CD4-positive, alpha-beta memory T cell (primary cell): ENCODE data around the gene FNBP1. TPM values are rescaled to one million over a fixed set of nuclear protein-coding genes. Genes with fewer than 3 reads are reported as not detected.
A peak's percentile ranks its signal among the peaks of the same experiment; 100 is the strongest.
"Not testable (repeated sequence)": the region's sequence is repeated elsewhere in the genome, so short reads cannot be mapped to it uniquely, and the experiment has no call there.

ENCODE experiments used
- CTCF ChIA-PET: fragments of 350-600 bp; sonication (Branson Sonifier 250); formaldehyde crosslinking; loops from one replicate; lab custom pipeline; 2021; ENCODE audit warnings: inconsistent platforms; ENCODE audit not compliant: partially characterized antibody; lab: Charles Lee
- POLR2A ChIA-PET: fragments of 350-600 bp; sonication (Branson Sonifier 250); formaldehyde crosslinking; loops from one replicate; lab custom pipeline; 2021; ENCODE audit not compliant: partially characterized antibody; lab: Charles Lee
- DNase-seq, 5 donors: peaks; one replicate each; pipeline versions ENCODE4 v3.0.0 to v3.0.0-alpha.2; 2020 to 2022; ENCODE audit warnings: mixed read lengths in 1 of 5
- H3K27ac ChIP-seq: one replicate; pipeline ENCODE4 v1.7.0; 2013; ENCODE audit warnings: low read depth, low read length
- H3K27me3 ChIP-seq: 2 replicates; pipeline ENCODE4 v1.7.0; 2013; ENCODE audit warnings: mild to moderate bottlenecking, low read length, moderate library complexity; ENCODE audit not compliant: insufficient read depth
- H3K36me3 ChIP-seq: 2 replicates; pipeline ENCODE4 v1.7.0; 2013; ENCODE audit warnings: mild to moderate bottlenecking, low read length, moderate library complexity; ENCODE audit not compliant: insufficient read depth
- H3K4me1 ChIP-seq: 2 replicates; pipeline ENCODE4 v1.7.0; 2013; ENCODE audit warnings: mild to moderate bottlenecking, low read length, moderate library complexity; ENCODE audit not compliant: insufficient read depth
- H3K4me3 ChIP-seq, 2 donors: one replicate each; pipeline ENCODE4 v1.7.0; 2013; ENCODE audit warnings: low read length in 2 of 2, mild to moderate bottlenecking in 1 of 2
- H3K9me3 ChIP-seq, 2 donors: one replicate each; pipeline ENCODE4 v1.7.0; 2013; ENCODE audit warnings: low read length in 2 of 2, control low read depth in 1 of 2; ENCODE audit not compliant: control insufficient read depth in 1 of 2
- H3K27ac Mint-ChIP-seq, 7 donors: one replicate each; pipeline ENCODE4 v1.8.0; 2020 to 2021; ENCODE audit warnings: mixed read lengths in 7 of 7, mild to moderate bottlenecking in 6 of 7, inconsistent platforms in 3 of 7, moderate library complexity in 3 of 7
- H3K27me3 Mint-ChIP-seq, 2 donors: one replicate each; pipeline ENCODE4 v1.8.0; 2020 to 2021; ENCODE audit warnings: mixed read lengths in 2 of 2
- H3K36me3 Mint-ChIP-seq, 2 donors: one replicate each; pipeline ENCODE4 v1.8.0; 2020 to 2021; ENCODE audit warnings: mixed read lengths in 2 of 2, inconsistent platforms in 1 of 2, mild to moderate bottlenecking in 1 of 2
- H3K4me1 Mint-ChIP-seq, 4 donors: one replicate each; pipeline ENCODE4 v1.8.0; 2020 to 2021; ENCODE audit warnings: mixed read lengths in 4 of 4, mild to moderate bottlenecking in 1 of 4
- H3K4me3 Mint-ChIP-seq, 8 donors: one replicate each; pipeline ENCODE4 v1.8.0; 2020 to 2021; ENCODE audit warnings: mixed read lengths in 8 of 8, mild to moderate bottlenecking in 7 of 8, moderate library complexity in 6 of 8, inconsistent platforms in 3 of 8
- H3K9me3 Mint-ChIP-seq, 8 donors: one replicate each; pipeline ENCODE4 v1.8.0; 2020 to 2021; ENCODE audit warnings: mixed read lengths in 8 of 8, mild to moderate bottlenecking in 5 of 8, inconsistent platforms in 3 of 8, moderate library complexity in 1 of 8
- intact Hi-C: fragments of 100-400 bp; cut with micrococcal nuclease; formaldehyde crosslinking; loops from one replicate; pipeline ENCODE4 v1.15.1; 2023
- polyA plus RNA-seq, 2 donors: library from polyadenylated mRNA; unstranded; fragments of 300-500 nt; fragmentation: Illumina TruSeq; gene quantifications; one replicate each; pipeline ENCODE4 v1.2.3, GENCODE V29; 2021
- total RNA-seq, 2 experiments: library from RNA; stranded (reverse); gene quantifications; one replicate each; pipeline ENCODE4 v1.2.3, GENCODE V29; 2021

FNBP1 gene
- total and polyA plus RNA-seq, 4 experiments from 2014 or later = 143 to 202 (median 181) TPM

DNA sequence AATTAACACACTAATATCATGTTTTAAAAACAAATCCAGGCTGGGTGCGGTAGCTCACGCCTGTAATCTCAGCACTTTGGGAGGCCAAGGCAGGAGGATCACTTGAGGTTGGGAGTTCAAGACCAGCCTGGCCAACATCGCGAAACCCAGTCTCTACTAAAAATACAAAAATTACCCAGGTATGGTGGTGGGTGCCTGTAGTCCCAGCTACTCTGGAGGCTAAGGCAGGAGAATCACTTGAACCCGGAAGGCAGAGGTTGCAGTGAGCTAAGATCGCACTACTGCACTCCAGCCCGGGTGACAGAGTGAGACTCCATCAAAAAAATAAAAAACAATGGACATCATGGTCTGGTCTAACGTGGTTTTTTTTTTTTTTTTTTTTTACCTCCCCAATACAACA lies 25.5 kb downstream of the FNBP1 start:
- H3K4me1 Mint-ChIP-seq = peaks cover 45 to 81% (median 55%) of the 10 kb centered on the region in 4 donors
- ChIA-PET POLR2A (interaction anchor here (0.6 to 2.0 kb wide), 6 partner anchors 9 to 150 kb away, joined by 3 to 5 read pairs (median 4); no protein-coding TSS in a partner anchor), CTCF (interaction anchor here (1.1 kb wide), 2 partner anchors 9 to 13 kb away, joined by 3 to 5 read pairs; no protein-coding TSS in a partner anchor)
- peak overlapping the region in 1 of 8 donors; percentile 52 for H3K4me3 Mint-ChIP-seq
- DNase-seq, intact Hi-C loops, H3K27me3 Mint-ChIP-seq, H3K9me3 Mint-ChIP-seq, H3K27me3 ChIP-seq, H3K36me3 ChIP-seq, H3K27ac ChIP-seq, H3K9me3 ChIP-seq, H3K4me3 ChIP-seq: not testable (repeated sequence)
- peak overlapping the region in 5 of 7 donors; percentile 54 to 91 (median 81) for H3K27ac Mint-ChIP-seq
- H3K36me3 Mint-ChIP-seq = peaks cover 24 to 48% of the 10 kb centered on the region in 2 donors
- peaks cover 82% of the 10 kb centered on the region for H3K4me1 ChIP-seq

DNA sequence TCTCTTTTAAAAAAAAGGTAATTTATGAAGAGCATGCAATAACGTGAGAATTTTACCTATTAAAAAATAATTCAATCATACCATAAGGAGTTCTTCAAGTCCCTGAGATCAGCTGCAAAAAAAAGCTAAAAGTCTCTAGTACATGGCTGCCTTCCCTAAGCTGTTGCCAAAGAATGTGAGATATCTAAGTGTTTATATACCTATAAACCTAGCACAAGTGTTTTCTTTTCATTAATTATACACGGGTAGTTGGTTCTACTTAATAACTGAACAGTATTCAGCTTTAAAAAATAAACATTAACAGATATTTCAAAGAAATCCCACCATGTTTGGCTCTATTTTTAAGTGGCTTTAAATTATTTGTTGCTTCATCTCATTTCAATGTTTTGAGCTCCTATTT lies 25.9 kb downstream of the FNBP1 start:
- Histone ChIP-seq H3K27ac (no peak overlapping the region), H3K4me1 (peaks cover 82% of the 10 kb centered on the region), H3K36me3 (peaks cover 3% of the 10 kb centered on the region), H3K4me3 (no peak overlapping the region), H3K27me3 (no peaks in the 10 kb centered on the region), H3K9me3 (no peaks in the 10 kb centered on the region)
- DNase-seq = no peak
- Mint-ChIP-seq H3K9me3 (peaks cover 0 to 9% (median 2%) of the 10 kb centered on the region in 8 donors), H3K27ac (peak overlapping the region; percentile 79 to 92 (median 85)), H3K27me3 (no peaks in the 10 kb centered on the region), H3K36me3 (peaks cover 27 to 49% of the 10 kb centered on the region in 2 donors), H3K4me1 (peaks cover 44 to 81% (median 54%) of the 10 kb centered on the region in 4 donors), H3K4me3 (peak overlapping the region in 4 of 8 donors; percentile 20 to 57 (median 46))
- ChIA-PET POLR2A (interaction anchor here (1.0 to 2.0 kb wide), 5 partner anchors 8 to 27 kb away, joined by 3 to 5 read pairs (median 5); no protein-coding TSS in a partner anchor), CTCF (interaction anchor here (1.1 kb wide), 2 partner anchors 9 to 12 kb away, joined by 3 to 5 read pairs; no protein-coding TSS in a partner anchor)
- intact Hi-C loops = no loop called here

DNA sequence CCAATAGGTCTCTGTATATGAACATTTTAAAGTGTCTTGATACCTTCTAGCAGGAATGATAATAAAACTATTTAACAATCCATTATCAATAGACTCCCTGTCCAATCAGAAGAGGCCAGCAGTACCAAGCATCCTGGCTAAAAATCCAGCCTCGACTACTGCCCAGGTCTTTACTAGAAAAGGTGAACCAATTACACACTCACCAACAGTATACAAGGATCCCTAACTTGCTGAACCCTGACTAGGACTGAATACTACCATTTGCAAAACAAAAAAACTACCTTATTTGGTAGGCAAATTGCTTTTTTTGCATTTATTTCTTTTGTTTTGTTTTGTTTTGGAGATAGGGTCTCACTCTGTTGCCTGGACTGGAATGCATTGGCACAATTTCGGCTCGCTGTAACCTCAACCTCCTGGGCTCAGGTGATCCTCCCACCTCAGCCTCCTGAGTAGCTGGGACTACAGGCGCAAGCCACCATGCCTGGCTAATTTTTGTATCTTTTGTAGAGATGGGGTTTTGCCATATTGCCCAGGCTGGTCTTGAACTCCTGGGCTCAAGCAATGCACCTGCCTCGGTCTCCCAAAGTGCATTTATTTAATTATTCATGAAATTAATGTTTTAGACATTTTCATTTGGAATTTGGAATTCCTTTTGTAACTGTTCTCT lies 27.5 kb downstream of the FNBP1 start:
- Histone ChIP-seq H3K4me1 (peaks cover 80% of the 10 kb centered on the region), H3K27me3 (no peaks in the 10 kb centered on the region), H3K36me3 (peaks cover 3% of the 10 kb centered on the region), H3K27ac (peak overlapping the region; percentile 10), H3K9me3 (no peaks in the 10 kb centered on the region), H3K4me3 (no peak overlapping the region)
- peaks cover 0 to 9% (median 3%) of the 10 kb centered on the region in 8 donors for H3K9me3 Mint-ChIP-seq
- no peak for DNase-seq
- H3K4me3 Mint-ChIP-seq = no peak overlapping the region
- H3K36me3 Mint-ChIP-seq = peaks cover 33 to 47% of the 10 kb centered on the region in 2 donors
- POLR2A ChIA-PET = interaction anchor here (0.6 to 1.0 kb wide), 2 partner anchors 14 to 24 kb away, joined by 3 read pairs; no protein-coding TSS in a partner anchor
- intact Hi-C loops = no loop called here
- peak overlapping the region in 6 of 7 donors; percentile 31 to 98 (median 58) for H3K27ac Mint-ChIP-seq
- CTCF ChIA-PET = interaction anchor here (1.0 kb wide), 1 partner anchor 23 kb away, joined by 3 read pairs; no protein-coding TSS in a partner anchor
- H3K4me1 Mint-ChIP-seq = peaks cover 42 to 80% (median 54%) of the 10 kb centered on the region in 4 donors
- H3K27me3 Mint-ChIP-seq = no peaks in the 10 kb centered on the region

DNA sequence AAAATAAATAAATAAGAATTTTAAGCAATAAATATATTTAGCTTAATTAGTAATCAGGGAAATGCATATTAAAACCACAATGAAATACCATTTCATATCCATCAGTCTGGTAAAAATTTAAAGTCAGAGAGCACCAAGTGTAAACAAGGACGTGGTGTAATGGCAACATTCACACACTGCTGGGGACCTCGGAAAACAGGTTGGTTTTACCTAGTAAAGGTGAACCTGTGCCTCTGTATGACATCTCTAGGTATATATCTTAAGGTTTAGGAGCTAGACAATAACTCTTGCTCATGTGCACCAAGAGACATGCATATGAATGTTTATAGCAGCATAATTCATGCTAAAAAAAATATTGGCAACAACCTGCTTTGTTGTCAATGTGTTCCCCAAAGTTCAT lies 29.7 kb downstream of the FNBP1 start:
- intact Hi-C loops = no loop called here
- peak overlapping the region; percentile 31 to 98 (median 83) for H3K27ac Mint-ChIP-seq
- Histone ChIP-seq H3K36me3 (peaks cover 3% of the 10 kb centered on the region), H3K27ac (peak overlapping the region; percentile 88), H3K27me3 (no peaks in the 10 kb centered on the region), H3K9me3 (no peaks in the 10 kb centered on the region), H3K4me1 (peaks cover 85% of the 10 kb centered on the region), H3K4me3 (no peak overlapping the region)
- H3K4me1 Mint-ChIP-seq = peaks cover 46 to 83% (median 60%) of the 10 kb centered on the region in 4 donors
- CTCF ChIA-PET = no interaction called here
- POLR2A ChIA-PET = interaction anchor here (0.6 to 1.7 kb wide), 2 partner anchors 16 to 29 kb away, joined by 3 to 7 read pairs; partner anchors contain the start of gene FNBP1
- H3K27me3 Mint-ChIP-seq = no peaks in the 10 kb centered on the region
- DNase-seq = no peak
- peak overlapping the region in 2 of 8 donors; percentile 9 to 12 for H3K4me3 Mint-ChIP-seq
- peaks cover 0 to 9% (median 3%) of the 10 kb centered on the region in 8 donors for H3K9me3 Mint-ChIP-seq
- H3K36me3 Mint-ChIP-seq = peaks cover 27 to 48% of the 10 kb centered on the region in 2 donors

DNA sequence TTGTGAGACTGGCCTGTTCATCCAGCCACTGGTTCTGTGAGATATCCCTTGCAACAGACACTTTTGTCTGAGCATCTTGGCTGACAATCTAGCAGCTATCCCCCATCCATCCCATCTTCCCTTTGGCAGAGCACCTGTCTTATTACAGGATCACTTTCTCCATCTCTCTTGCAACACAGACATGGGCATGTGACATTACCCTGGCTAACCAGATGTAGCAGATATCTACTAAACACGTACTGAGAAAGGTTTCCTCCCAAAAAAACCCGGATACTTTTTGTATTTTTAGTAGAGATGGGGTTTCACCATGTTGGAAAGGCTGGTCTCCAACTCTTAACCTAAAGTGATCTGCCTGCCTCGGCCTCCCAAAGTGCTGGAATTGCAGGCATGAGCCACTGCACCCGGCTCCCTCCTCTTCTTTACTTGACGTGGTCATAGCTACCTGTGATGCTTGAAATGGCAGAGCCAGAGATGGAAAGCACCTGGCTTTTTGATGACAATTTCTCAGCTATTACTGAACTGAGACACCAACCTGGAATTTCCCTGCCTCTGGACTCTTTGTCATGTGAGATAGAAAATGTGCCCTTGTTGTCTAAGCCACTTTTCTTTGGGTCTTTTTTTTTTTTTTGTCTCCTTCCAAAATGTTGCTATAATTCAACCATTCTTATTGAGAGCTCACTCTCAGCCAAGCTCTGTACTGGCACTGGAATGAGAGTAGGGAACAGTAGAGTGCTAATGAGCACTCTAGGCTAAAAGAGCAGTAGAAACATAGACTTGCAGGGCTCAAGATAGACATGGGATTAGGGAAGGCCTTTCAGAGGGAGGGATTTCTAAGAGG lies 32.6 kb downstream of the FNBP1 start:
- Mint-ChIP-seq H3K36me3 (peaks cover 13 to 39% of the 10 kb centered on the region in 2 donors), H3K4me1 (peaks cover 49 to 89% (median 67%) of the 10 kb centered on the region in 4 donors), H3K27ac (peak overlapping the region; percentile 93 to 100 (median 98)), H3K27me3 (no peaks in the 10 kb centered on the region), H3K9me3 (peaks cover 0 to 2% (median 0%) of the 10 kb centered on the region in 8 donors), H3K4me3 (peak overlapping the region; percentile 32 to 85 (median 52))
- CTCF ChIA-PET = interaction anchor here (0.7 to 1.8 kb wide), 4 partner anchors 11 to 327 kb away, joined by 3 to 6 read pairs (median 4); no protein-coding TSS in a partner anchor
- Histone ChIP-seq H3K4me3 (no peak overlapping the region), H3K4me1 (peaks cover 95% of the 10 kb centered on the region), H3K27me3 (no peaks in the 10 kb centered on the region), H3K27ac (peak overlapping the region; percentile 88), H3K36me3 (no peaks in the 10 kb centered on the region), H3K9me3 (no peaks in the 10 kb centered on the region)
- POLR2A ChIA-PET = interaction anchor here (0.7 to 5.9 kb wide), 14 partner anchors 11 to 125 kb away, joined by 3 to 58 read pairs (median 4); partner anchors contain the start of genes FNBP1 and GPR107
- peak; percentile 64 to 93 (median 74) for DNase-seq
- intact Hi-C loops = no loop called here

DNA sequence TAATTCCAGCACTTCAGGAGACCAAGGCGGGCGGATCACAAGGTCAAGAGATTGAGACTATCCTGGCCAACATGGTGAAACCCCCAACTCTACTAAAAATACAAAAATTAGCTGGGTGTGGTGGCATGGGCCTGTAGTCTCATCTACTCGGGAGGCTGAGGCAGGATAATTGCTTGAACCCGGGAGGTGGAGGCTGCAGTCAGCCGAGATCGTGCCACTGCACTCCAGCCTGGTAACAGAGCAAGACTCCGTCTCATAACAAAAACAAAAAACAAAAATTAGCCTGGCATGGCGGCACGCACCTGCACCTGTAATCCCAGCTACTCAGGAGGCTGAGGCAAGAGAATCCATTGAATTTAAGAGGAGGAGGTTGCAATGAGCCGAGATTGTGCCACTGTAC lies 33.4 kb downstream of the FNBP1 start:
- Mint-ChIP-seq H3K4me3 (peak overlapping the region in 6 of 8 donors; percentile 2 to 85 (median 68)), H3K4me1 (peaks cover 48 to 84% (median 67%) of the 10 kb centered on the region in 4 donors), H3K36me3 (peaks cover 13 to 39% of the 10 kb centered on the region in 2 donors), H3K27ac (peak overlapping the region; percentile 93 to 100 (median 98))
- peaks cover 91% of the 10 kb centered on the region for H3K4me1 ChIP-seq
- H3K9me3 ChIP-seq, H3K36me3 ChIP-seq, H3K4me3 ChIP-seq, H3K27me3 Mint-ChIP-seq, DNase-seq, H3K27me3 ChIP-seq, H3K9me3 Mint-ChIP-seq: not testable (repeated sequence)
- intact Hi-C loops = loop anchor here (5.0 kb wide), 1 partner anchor 33 kb away; the partner anchor contains the start of gene FNBP1
- POLR2A ChIA-PET = interaction anchor here (0.6 to 5.9 kb wide), 7 partner anchors 9 to 1050 kb away, joined by 3 to 58 read pairs (median 6); partner anchors contain the start of gene FNBP1
- CTCF ChIA-PET = interaction anchor here (1.5 to 1.8 kb wide), 2 partner anchors 10 to 123 kb away, joined by 5 to 6 read pairs; no protein-coding TSS in a partner anchor
- H3K27ac ChIP-seq = peak overlapping the region; percentile 88
